ENCODE measurements around the gene SPATA2L.

Gene SPATA2L, protein sequence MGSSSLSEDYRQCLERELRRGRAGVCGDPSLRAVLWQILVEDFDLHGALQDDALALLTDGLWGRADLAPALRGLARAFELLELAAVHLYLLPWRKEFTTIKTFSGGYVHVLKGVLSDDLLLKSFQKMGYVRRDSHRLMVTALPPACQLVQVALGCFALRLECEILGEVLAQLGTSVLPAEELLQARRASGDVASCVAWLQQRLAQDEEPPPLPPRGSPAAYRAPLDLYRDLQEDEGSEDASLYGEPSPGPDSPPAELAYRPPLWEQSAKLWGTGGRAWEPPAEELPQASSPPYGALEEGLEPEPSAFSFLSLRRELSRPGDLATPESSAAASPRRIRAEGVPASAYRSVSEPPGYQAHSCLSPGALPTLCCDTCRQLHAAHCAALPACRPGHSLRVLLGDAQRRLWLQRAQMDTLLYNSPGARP

GRCh38 chr16:89701425-89702406 is at the start of gene SPATA2L:
SPATA2L (minus strand) TSS chr16:89701705; CDS start chr16:89701232, 473 bp downstream.
- Histone ChIP-seq H3K4me2 (ENCODE audit: low read length) (peak within 1 kb of the TSS; percentile 90), H3K36me3 (ENCODE audit: control insufficient read depth, low read length) (peaks cover 4% of the 10 kb centered on the region; the same call in 1 of the 2 replicates), H3K79me2 (ENCODE audit: control insufficient read depth, low read length) (no peaks in the 10 kb centered on the region), H3F3A (ENCODE audit: control insufficient read depth, insufficient read depth) (peaks cover 5% of the 10 kb centered on the region; the same call in 1 of the 2 replicates), H3K4me1 (ENCODE audit: control insufficient read depth, low read length) (peaks cover 29% of the 10 kb centered on the region), H3K27ac (ENCODE audit: low read depth, low read length) (peak within 1 kb of the TSS; percentile 36), H3K9me3 (ENCODE audit: control insufficient read depth, insufficient read depth, low read length) (no peaks in the 10 kb centered on the region), H3K9me2 (replicated peaks; ENCODE audit: control insufficient read depth, low read length) (no peaks in the 10 kb centered on the region), H4K20me1 (ENCODE audit: control insufficient read depth, insufficient read depth, low read depth, low read length) (no peaks in the 10 kb centered on the region; the same call in 1 of the 2 replicates), H3K27me3 (ENCODE audit: control insufficient read depth, low read length) (no peaks in the 10 kb centered on the region), H3K4me3 (ENCODE audit: low read length) (peak within 1 kb of the TSS; percentile 93)
- TF ChIP-seq CTCF (IDR thresholded peaks at IDR 0.05; ENCODE audit: low read depth, low read length, poor library complexity, severe bottlenecking) (no peak), EZH2phosphoT487 (IDR thresholded peaks at IDR 0.05; ENCODE audit: borderline replicate concordance, low read length) (no peak)

DNA sequence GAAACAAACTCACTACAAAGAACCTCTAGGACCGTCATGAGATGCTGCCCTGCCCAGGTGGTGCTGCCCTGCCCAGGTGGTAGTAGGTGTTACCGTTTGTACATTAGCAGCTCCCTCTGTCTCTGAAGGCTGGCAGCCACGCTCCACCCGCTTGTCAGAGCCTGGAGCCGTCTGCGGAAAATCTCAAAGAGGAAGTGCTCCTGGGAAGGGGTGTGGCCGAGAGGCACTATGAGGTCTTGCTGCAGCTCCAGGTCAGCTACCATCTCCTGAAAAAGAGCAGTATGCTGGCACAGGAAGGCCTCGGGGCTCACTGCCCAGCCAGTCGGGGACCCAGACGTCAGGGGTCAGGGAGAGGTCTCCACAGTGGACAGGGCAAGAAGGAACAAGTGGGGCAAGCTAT is 48.1 kb upstream of the SPATA2L start:
- Histone ChIP-seq H3K4me2 (ENCODE audit: low read length) (no peak overlapping the region), H3K27me3 (ENCODE audit: control insufficient read depth, low read length) (no peaks in the 10 kb centered on the region), H4K20me1 (ENCODE audit: control insufficient read depth, insufficient read depth, low read depth, low read length) (no peaks in the 10 kb centered on the region), H3K4me3 (ENCODE audit: low read length) (no peak overlapping the region), H3K27ac (ENCODE audit: low read depth, low read length) (no peak overlapping the region), H3K36me3 (ENCODE audit: control insufficient read depth, low read length) (peaks cover 83% of the 10 kb centered on the region), H3K9me2 (replicated peaks; ENCODE audit: control insufficient read depth, low read length) (no peaks in the 10 kb centered on the region), H3K4me1 (ENCODE audit: control insufficient read depth, low read length) (no peaks in the 10 kb centered on the region), H3K79me2 (ENCODE audit: control insufficient read depth, low read length) (peaks cover 21% of the 10 kb centered on the region), H3F3A (ENCODE audit: control insufficient read depth, insufficient read depth) (no peaks in the 10 kb centered on the region), H3K9me3 (ENCODE audit: control insufficient read depth, insufficient read depth, low read length) (no peaks in the 10 kb centered on the region)
- no peak for TF ChIP-seq EZH2phosphoT487 (IDR thresholded peaks at IDR 0.05; ENCODE audit: borderline replicate concordance, low read length)
- TF ChIP-seq CTCF (IDR thresholded peaks at IDR 0.05; ENCODE audit: low read depth, low read length, poor library complexity, severe bottlenecking) = no peak

DNA sequence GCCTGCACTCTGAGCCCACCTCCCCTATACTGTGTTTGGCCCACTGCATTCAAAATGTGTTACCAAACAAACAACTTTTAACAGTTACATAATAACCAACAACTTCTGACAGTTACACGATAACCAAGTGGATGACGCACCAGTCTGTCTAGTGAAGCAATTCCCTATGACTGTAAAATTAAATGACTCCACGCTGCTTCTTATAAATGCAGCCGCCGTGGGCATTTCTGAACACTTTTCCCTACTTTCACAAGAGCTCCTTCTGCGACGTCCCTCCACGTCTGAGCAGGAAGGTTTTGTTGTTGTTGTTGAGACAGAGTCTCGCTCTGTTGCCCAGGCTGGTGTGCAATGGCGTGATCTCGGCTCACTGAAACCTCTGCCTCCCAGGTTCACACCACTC is 47.4 kb upstream of the SPATA2L start:
- no peak for TF ChIP-seq EZH2phosphoT487 (IDR thresholded peaks at IDR 0.05; ENCODE audit: borderline replicate concordance, low read length)
- TF ChIP-seq CTCF (IDR thresholded peaks at IDR 0.05; ENCODE audit: low read depth, low read length, poor library complexity, severe bottlenecking) = no peak
- Histone ChIP-seq H3K27me3 (ENCODE audit: control insufficient read depth, low read length) (no peaks in the 10 kb centered on the region), H3K27ac (ENCODE audit: low read depth, low read length) (no peak overlapping the region), H3K36me3 (ENCODE audit: control insufficient read depth, low read length) (peaks cover 84% of the 10 kb centered on the region), H3K4me3 (ENCODE audit: low read length) (no peak overlapping the region), H3K9me2 (replicated peaks; ENCODE audit: control insufficient read depth, low read length) (no peaks in the 10 kb centered on the region), H3F3A (ENCODE audit: control insufficient read depth, insufficient read depth) (no peaks in the 10 kb centered on the region), H3K4me2 (ENCODE audit: low read length) (no peak overlapping the region), H3K79me2 (ENCODE audit: control insufficient read depth, low read length) (peaks cover 14% of the 10 kb centered on the region), H4K20me1 (ENCODE audit: control insufficient read depth, insufficient read depth, low read depth, low read length) (no peaks in the 10 kb centered on the region), H3K9me3 (ENCODE audit: control insufficient read depth, insufficient read depth, low read length) (no peaks in the 10 kb centered on the region), H3K4me1 (ENCODE audit: control insufficient read depth, low read length) (no peaks in the 10 kb centered on the region)

All from DOHH2 (cell line).